T47D (cell line): ENCODE results near the gene RPL21.
A peak's percentile ranks its signal among the peaks of the same experiment; 100 is the strongest.
"Not testable (repeated sequence)": the region's sequence is repeated elsewhere in the genome, so short reads cannot be mapped to it uniquely, and the experiment has no call there.

ENCODE experiments used
- DNase-seq, 2 experiments: peaks; one replicate each; pipeline versions ENCODE4 v3.0.0 to v3.0.0-alpha.2; 2011 to 2012; ENCODE audit warnings: low read depth in 1 of 2, low spot score in 1 of 2
- JUND ChIP-seq: IDR thresholded peaks from 2 replicates; pipeline ENCODE4 v1.6.1; 2012; ENCODE audit warnings: low read depth
- in situ Hi-C: cut with HindIII; loops from 2 replicates; pipeline ENCODE4 v1.10.0; 2016; ENCODE audit warnings: low sequenced_read_pairs, low pct_unique_long_range_greater_than_20kb

The RPL21 gene

DNA sequence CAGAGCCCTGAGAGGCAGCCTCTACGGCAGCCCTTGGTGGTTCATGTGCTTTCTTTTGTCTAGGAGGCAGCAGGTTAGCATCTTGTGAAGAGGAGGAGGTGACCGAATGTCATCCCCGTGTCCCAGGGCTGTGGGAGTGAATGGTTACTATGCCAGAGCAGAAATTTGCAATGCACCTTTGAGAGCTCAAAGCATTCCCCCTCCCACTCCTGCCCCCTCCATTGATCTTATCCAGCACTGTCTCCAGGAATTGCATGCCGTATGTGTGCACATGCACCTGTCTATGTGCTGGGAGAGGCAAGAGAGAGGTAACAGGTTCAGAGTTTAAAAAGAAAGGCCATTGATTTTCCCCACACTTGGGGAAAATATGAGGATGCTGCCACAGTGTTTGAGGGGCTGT is 29.5 kb downstream of the RPL21 start:
- no peak for TF ChIP-seq JUND
- in situ Hi-C loops, result no loop called here
- no peak for DNase-seq

DNA sequence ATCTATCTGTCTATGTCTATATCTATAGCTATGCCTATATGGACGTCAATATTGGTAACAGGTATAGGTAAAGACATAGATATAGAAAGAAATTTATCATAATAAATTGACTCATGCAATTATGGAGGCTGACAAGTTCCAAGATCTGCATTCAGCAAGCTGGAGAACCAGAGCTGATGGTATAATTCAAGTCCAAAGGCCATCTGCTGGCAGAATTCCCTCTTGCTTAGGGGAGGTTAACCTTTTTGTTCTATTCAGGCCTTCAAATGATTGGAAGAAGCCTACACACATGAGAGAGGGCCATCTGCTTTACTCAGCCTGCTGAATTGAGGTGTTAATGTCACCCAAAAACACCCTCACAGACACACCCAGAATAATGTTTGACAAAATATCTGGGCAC is 30.1 kb downstream of the RPL21 start:
- in situ Hi-C loops, result no loop called here
- DNase-seq, result no peak

DNA sequence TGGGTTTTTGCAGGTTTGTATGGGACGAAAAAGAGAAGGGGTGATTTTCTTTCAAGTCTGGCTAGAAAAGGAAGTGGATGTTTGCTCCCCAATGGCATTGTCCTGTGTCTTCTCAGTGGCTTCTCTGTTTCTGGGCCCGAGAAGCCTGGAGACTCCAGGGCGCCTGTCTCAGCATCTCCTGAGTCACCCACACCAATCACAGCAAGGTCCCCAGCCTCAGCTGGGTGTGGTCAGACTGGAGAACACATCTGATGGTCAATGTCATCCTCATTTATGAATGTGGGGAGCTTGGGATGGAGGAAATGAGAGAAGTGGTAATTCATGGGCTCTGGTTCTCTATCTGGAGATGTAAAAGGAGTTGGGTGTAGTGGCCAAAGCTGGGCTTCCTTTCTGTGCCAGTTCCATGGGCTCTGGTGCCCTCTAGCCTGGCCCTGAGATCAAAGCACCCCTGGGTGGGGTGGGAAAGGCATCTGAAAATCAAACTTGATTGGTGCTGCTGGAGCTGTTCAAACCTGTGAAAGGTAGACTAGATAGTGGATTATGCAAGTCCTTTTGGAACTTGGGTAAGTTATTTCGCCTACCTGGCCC is 32.6 kb downstream of the RPL21 start:
- TF ChIP-seq JUND, result no peak
- in situ Hi-C loops, result no loop called here
- DNase-seq, result peak in 1 of 2 experiments; percentile 46

More for the DNA sequence above, 30.1 kb downstream of the RPL21 start:
- no peak for TF ChIP-seq JUND

DNA sequence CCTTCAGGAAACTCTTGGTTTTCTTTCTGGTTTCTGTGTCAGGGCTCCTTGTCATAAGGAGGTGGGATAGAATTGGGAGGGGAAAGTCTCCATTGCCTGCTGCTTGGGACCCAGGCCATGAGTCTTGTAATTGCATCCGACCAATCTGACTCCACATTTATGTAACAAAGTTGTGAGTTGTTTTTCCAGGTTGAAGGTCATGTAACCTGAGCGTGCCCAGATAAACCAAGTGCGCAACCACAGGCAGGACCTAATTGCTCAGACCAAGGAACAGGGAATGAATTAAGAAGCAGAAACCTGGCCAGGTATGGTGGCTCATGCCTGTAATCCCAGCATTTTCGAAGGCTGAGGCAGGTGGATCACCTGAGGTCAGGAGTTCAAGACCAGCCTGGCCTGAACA is 37.0 kb downstream of the RPL21 start:
- in situ Hi-C loops, result no loop called here
- TF ChIP-seq JUND, result no peak
- DNase-seq, result no peak

DNA sequence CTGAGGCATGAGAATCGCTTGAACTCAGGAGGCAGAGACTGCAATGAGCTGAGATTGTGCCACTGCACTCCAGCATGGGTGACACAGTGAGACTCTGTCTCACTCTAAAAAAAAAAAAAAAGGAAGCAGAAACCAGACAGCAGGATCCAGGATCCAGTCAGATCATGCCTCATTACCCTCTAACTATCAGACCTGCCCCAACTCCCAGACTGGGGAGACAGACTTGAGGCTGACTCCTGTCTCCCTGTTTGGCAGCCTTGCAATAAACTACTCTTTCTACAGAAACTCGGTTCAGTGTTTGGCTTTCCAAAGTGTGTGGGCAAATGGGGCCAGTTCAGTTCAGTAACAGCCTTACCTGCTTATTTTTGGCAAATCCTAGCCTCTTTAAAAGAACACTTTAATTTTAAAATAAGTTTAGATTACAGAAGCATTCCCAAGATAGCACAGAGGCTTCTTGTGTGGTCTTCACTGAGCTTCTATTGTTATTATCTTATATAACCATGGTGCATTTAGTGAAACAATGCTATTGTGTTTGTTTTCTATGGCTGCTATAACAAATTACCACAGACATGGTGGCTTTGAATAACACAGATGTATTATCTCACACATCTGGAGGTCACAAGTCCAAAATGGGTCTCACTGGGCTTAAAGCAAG is 37.8 kb downstream of the RPL21 start:
- in situ Hi-C loops, result no loop called here
- no peak for TF ChIP-seq JUND
- no peak for DNase-seq

DNA sequence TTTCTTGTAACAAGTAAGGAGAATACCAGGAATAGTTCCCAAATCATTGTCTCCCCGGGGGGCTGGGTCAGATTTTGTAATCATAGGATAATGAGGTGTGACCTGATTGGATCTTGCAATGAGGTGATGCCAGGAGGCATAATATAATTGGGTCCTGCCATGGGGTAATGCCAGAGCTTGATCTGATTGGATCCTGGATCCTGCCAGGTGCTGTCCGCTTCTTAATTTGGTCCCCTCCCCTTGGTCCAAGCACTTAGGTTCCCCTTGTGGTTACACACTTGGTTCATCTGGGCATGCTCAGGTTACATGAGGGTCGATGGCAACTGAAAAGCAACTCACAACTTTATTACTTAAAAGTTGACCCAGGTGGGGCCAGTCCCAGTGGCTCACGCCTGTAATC is 39.4 kb downstream of the RPL21 start:
- no peak for DNase-seq
- in situ Hi-C loops, result no loop called here
- TF ChIP-seq JUND, result no peak

DNA sequence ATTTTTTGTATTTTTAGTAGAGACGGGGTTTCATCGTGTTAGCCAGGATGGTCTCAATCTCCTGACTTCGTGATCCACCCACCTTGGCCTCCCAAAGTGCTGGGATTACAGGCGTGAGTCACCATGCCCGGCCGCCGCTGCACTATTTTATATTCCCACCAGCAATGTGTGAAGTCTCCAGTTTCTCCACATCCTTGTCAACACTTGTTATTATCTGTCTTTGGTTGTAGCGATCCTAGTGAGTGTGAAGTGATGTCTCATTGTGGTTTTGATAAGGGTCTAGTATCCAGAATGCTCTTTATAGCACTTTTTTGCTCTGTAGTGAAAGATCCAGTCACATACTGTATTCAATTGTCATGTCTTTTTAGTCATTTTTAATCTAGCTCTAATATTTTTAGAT is 40.6 kb downstream of the RPL21 start:
- in situ Hi-C loops, DNase-seq: not testable (repeated sequence)

DNA sequence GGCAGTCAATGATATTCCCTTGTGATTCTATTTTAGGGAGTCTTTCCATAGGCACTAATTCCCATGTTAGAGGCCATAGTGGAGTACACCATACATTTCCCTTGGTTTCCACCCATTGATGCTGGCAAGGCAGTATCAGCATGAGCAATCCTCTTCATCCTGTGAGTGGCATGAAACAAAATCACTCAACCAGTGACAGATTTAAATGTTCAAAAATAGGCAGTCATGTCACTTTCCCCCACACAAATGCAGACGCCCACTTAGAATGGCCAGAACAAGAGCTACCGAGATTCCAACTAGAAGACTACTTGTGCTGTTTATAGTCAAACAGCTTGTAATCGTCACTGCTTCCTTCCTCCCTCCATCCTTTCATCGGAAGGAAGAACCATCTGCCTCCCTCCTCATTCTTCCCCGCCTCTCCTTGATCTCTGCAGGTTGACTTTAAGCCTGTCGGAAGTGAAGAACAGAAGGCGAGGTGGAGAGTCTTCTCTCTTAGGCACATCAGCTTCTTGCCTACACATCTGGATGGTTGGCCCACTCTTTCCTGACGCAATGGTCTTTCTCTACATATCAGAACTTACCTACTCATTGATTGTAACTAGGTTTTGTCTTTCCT is 41.8 kb downstream of the RPL21 start:
- no peak for DNase-seq
- no peak for TF ChIP-seq JUND
- in situ Hi-C loops, result no loop called here

DNA sequence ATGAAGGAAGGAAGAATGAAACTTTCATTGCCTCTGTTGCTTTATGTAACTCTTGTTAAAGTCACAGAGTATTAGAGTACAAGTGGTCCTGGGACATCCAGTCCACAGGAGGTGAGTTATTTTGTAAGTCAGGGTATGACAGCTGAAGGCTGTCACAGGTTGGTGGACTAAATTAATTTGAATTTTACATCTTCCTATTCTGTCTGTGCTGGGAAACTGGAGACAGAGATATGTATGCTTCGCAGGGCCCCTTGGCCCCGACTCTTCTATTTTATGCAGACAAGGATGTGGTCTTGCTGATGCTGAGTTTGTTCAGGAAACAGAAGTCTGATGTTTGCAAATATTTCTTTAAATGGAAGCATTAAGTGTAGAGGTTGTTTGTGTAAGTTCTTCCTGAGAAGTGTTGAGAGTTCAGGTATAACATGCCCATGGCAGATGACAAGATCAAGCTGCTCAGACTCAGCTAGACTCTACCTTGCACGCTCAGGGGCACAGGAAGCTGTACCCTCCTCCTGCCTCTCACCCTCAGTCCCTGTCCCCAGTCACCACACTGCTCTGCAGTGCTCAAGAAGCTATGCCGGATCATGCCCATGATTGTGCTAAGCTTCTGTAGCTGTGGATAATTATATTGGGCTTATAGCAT is 42.6 kb downstream of the RPL21 start:
- in situ Hi-C loops, result no loop called here
- DNase-seq, result no peak
- no peak for TF ChIP-seq JUND

DNA sequence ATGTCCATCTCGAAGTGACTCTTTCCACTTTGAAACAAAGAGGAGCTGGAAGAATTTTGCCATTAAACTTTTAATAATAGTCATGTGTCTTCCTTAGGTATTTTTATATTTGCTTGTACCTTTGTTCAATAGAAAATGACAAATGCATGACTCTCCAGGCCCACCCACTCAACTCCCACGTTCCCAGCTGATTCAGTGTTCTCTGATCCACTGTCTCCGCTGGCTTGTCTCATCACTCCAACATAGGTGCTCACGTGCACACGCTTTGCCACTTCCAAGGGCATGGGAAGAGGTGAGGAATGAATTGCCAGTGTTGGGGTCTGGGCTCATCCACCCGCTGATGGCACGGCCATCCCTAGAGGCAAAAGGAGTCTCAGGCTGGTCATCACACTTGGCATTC is 43.7 kb downstream of the RPL21 start:
- in situ Hi-C loops, result no loop called here
- no peak for TF ChIP-seq JUND

DNA sequence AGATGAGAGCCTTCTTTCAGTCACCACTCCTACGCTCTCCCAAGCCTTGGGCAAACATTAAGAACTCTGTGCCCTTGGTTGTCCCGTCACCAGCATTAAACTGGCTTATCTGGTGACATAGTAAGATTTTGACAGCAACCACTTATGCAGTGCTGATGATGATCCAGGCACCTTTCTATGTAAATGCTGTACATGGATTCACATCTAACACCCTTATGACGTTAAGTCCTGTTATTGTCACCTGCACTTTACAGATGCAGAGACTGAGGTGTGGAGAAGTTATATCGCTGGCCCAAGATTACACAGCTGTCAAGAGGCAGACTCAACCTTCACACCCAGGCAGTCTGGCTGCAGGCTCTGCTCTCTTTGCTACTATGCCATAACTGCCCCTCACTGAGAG is 44.3 kb downstream of the RPL21 start:
- no peak for TF ChIP-seq JUND
- in situ Hi-C loops, result no loop called here
- DNase-seq, result no peak

More for the DNA sequence above, 43.7 kb downstream of the RPL21 start:
- no peak for DNase-seq

DNA sequence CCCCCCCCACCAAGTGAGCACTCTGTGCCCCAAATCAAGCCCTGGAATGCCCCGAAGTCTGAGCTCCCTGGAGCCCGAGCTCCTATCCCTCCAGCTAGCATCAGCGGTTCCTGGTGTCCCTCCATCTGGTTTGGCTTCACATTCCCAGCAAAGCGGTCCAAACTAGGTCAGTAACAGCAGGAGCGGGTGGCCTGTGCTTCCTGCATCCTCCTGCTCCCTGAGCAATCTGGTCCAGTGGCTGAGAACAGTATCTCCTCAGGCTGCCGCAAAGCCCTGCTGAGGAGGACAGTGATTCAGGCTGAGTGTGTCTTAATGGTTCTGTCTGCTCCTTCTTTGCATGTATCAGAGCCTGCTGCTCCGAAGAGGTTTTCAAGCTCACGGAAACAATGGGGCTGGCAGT is 45.1 kb downstream of the RPL21 start:
- in situ Hi-C loops, result no loop called here
- DNase-seq, result no peak
- no peak for TF ChIP-seq JUND

DNA sequence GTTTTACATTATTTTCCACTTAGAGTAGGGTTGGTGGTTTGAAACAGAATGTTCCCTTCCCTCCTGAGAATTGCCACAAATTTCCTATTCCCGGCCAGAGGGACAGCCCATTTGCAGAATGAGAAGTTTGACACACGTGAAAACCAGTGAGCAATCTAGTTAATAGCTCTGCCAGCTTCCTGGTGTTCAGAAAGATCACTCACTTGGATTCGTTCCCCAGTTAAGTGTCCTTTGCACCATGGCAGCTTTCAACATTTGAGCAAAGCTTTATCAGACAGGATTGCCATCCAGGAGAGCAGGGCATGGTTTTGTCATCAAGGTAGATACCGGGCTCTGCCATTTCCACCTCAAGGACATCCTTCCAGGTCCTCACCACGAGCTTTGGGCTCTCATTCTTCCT is 47.5 kb downstream of the RPL21 start:
- TF ChIP-seq JUND, result no peak
- no peak for DNase-seq
- in situ Hi-C loops, result no loop called here

DNA sequence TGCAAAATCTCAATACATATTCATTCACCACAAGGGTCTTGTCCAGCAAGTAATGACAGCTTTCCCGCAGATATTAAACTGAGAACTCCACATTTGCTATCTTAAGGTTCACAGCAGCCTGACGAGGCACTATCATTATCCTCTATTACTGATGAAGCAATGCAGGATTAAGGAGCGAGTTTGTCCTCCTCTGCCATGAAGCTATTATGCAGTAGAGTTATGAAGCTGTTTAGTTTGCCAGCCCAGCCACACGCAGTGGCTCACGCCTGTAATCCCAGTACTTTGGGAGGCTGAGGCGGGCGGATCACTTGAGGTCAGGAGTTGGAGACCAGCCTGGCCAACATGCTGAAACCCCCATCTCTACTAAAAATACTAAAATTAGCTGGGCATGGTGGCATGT is 49.0 kb downstream of the RPL21 start:
- DNase-seq, in situ Hi-C loops: not testable (repeated sequence)
